Measurements from ENCODE around the gene CCDC187.

CCDC187 gene

GRCh38 chr9:136203408-136204144, 100.3 kb downstream of the CCDC187 start:
- DNase-seq, result no peak

- DNase-seq, result no peak
These were observed 101.2 kb downstream of the CCDC187 start for GRCh38 chr9:136202454-136203407.

- DNase-seq, result no peak
These were observed 102.1 kb downstream of the CCDC187 start for GRCh38 chr9:136201609-136202453.

- DNase-seq, result no peak
These were observed 102.7 kb downstream of the CCDC187 start for GRCh38 chr9:136201174-136201573.

- no peak for DNase-seq
These were observed 103.5 kb downstream of the CCDC187 start for GRCh38 chr9:136200424-136200823.
